Stimulated activated CD8-positive, alpha-beta memory T cell treated with anti-CD3 and anti-CD28 coated beads, Interleukin-12 subunit alpha, Interleukin-12 subunit beta, amount 100 ng/mL, for 24 hours (primary cell): ENCODE measurements around the gene MTCL1.

Source experiments
- DNase-seq: peaks from one replicate; pipeline ENCODE4 v3.0.0-alpha.2; 2020; ENCODE audit errors: extremely low read depth

Gene MTCL1

GRCh38 chr18:8865934-8866333 lies 160.6 kb downstream of the MTCL1 start:
- DNase-seq = no peak

- DNase-seq = no peak
These were observed 161.3 kb downstream of the MTCL1 start for GRCh38 chr18:8866679-8867078.

- no peak for DNase-seq
These were observed 162.9 kb downstream of the MTCL1 start for GRCh38 chr18:8868276-8868675.

GRCh38 chr18:8868779-8869415 lies 163.5 kb downstream of the MTCL1 start:
- no peak for DNase-seq

- no peak for DNase-seq
These were observed 164.3 kb downstream of the MTCL1 start for GRCh38 chr18:8869696-8870095.

GRCh38 chr18:8870528-8870927 lies 165.2 kb downstream of the MTCL1 start:
- DNase-seq = no peak

- no peak for DNase-seq
These were observed 166.1 kb downstream of the MTCL1 start for GRCh38 chr18:8871489-8871888.

GRCh38 chr18:8874872-8875271 lies 169.5 kb downstream of the MTCL1 start:
- no peak for DNase-seq

- no peak for DNase-seq
These were observed 171.5 kb downstream of the MTCL1 start for GRCh38 chr18:8876887-8877286.

- DNase-seq = no peak
These were observed 175.7 kb downstream of the MTCL1 start for GRCh38 chr18:8881103-8881502.
